GM18909 (cell line): ENCODE measurements around the gene SERPINB1.
"Not testable (repeated sequence)": the region's sequence is repeated elsewhere in the genome, so short reads cannot be mapped to it uniquely, and the experiment has no call there.

Experiments used
- ATAC-seq: cut with Tn5 transposase; IDR thresholded peaks from one replicate; pipeline ENCODE4 v1.9.1; 2021; ENCODE audit warnings: mild to moderate bottlenecking; ENCODE audit not compliant: unreplicated experiment, poor library complexity

Gene SERPINB1

GRCh38 chr6:2841264-2842138 is at the start of gene SERPINB1:
TSS of gene SERPINB1 (minus strand) at chr6:2841863. CDS start at chr6:2840586, 1,277 bp downstream.
- ATAC-seq = peak; percentile 73

GRCh38 chr6:2890976-2891767 is 49.5 kb upstream of the SERPINB1 start:
- ATAC-seq = no peak

- no peak for ATAC-seq
These were observed 44.5 kb upstream of the SERPINB1 start for GRCh38 chr6:2885967-2886735.

- ATAC-seq = no peak
These were observed 43.1 kb upstream of the SERPINB1 start for GRCh38 chr6:2884804-2885203.

GRCh38 chr6:2883673-2884072 is 42.0 kb upstream of the SERPINB1 start:
- ATAC-seq = no peak

- peak; percentile 66 for ATAC-seq
These were observed 39.8 kb upstream of the SERPINB1 start for GRCh38 chr6:2881423-2881822.

GRCh38 chr6:2880156-2880555 is 38.5 kb upstream of the SERPINB1 start:
- not testable (repeated sequence) for ATAC-seq

- ATAC-seq = no peak
These were observed 36.3 kb upstream of the SERPINB1 start for GRCh38 chr6:2877960-2878359.

- no peak for ATAC-seq
These were observed 35.6 kb upstream of the SERPINB1 start for GRCh38 chr6:2877057-2877882.

- ATAC-seq = peak; percentile 50
These were observed 34.8 kb upstream of the SERPINB1 start for GRCh38 chr6:2876210-2877056.

- ATAC-seq = peak; percentile 23
These were observed 33.9 kb upstream of the SERPINB1 start for GRCh38 chr6:2875359-2876191.

GRCh38 chr6:2873643-2874042 is 32.0 kb upstream of the SERPINB1 start:
- no peak for ATAC-seq

- ATAC-seq = no peak
These were observed 31.0 kb upstream of the SERPINB1 start for GRCh38 chr6:2872423-2873358.

- no peak for ATAC-seq
These were observed 30.3 kb upstream of the SERPINB1 start for GRCh38 chr6:2871953-2872352.

- ATAC-seq = no peak
These were observed 29.4 kb upstream of the SERPINB1 start for GRCh38 chr6:2871102-2871501.

- no peak for ATAC-seq
These were observed 28.5 kb upstream of the SERPINB1 start for GRCh38 chr6:2870046-2870636.

- no peak for ATAC-seq
These were observed 27.0 kb upstream of the SERPINB1 start for GRCh38 chr6:2868637-2869036.
